Fibroblast of lung (primary cell): ENCODE data around the gene DOK6. TPM values are rescaled to one million over a fixed set of nuclear protein-coding genes. Genes with fewer than 3 reads are reported as not detected.

Experiments used
- DNase-seq, 2 donors: peaks; one replicate each; pipeline versions ENCODE4 v3.0.0 to v3.0.0-alpha.2; 2010; ENCODE audit warnings: low read depth in 2 of 2
- H2AFZ ChIP-seq: 2 replicates; pipeline ENCODE4 v1.5.1; 2012; ENCODE audit warnings: low read length, control low read depth, inconsistent platforms
- H3K27ac ChIP-seq: 2 replicates; pipeline ENCODE4 v1.5.1; 2011; ENCODE audit warnings: low read length, control low read depth; ENCODE audit not compliant: insufficient read depth
- H3K27me3 ChIP-seq: 2 replicates; pipeline ENCODE4 v1.5.1; 2011; ENCODE audit warnings: mild to moderate bottlenecking, low read length; ENCODE audit not compliant: control insufficient read depth, insufficient read depth
- H3K36me3 ChIP-seq: 2 replicates; pipeline ENCODE4 v1.5.1; 2011; ENCODE audit warnings: low read length; ENCODE audit not compliant: control insufficient read depth, insufficient read depth
- H3K4me1 ChIP-seq: 2 replicates; pipeline ENCODE4 v1.5.1; 2011; ENCODE audit warnings: low read length; ENCODE audit not compliant: control insufficient read depth, insufficient read depth; ENCODE audit errors: extremely low read depth
- H3K4me2 ChIP-seq: 2 replicates; pipeline ENCODE4 v1.5.1; 2011; ENCODE audit warnings: low read length, control low read depth; ENCODE audit not compliant: insufficient read depth; ENCODE audit errors: extremely low read depth
- H3K4me3 ChIP-seq, 4 experiments: fragments of 200-600 bp in 1 of 4; sonication (generic) in 1 of 4; replicated peaks in 1 of 4; 2 replicates each; pipeline ENCODE4 v1.5.1; 2011 to 2016; ENCODE audit warnings: low read length in 4 of 4, low read depth in 3 of 4, mild to moderate bottlenecking in 3 of 4, control low read depth in 2 of 4, inconsistent platforms in 1 of 4, mixed read lengths in 1 of 4; ENCODE audit not compliant: insufficient read depth in 1 of 4; ENCODE audit errors: control extremely low read depth in 1 of 4
- H3K79me2 ChIP-seq: 2 replicates; pipeline ENCODE4 v1.5.1; 2012; ENCODE audit warnings: mild to moderate bottlenecking, low read length, inconsistent platforms; ENCODE audit not compliant: control insufficient read depth, insufficient read depth
- H3K9ac ChIP-seq: 2 replicates; pipeline ENCODE4 v1.5.1; 2011; ENCODE audit warnings: mild to moderate bottlenecking, low read length, control low read depth; ENCODE audit not compliant: insufficient read depth
- H3K9me3 ChIP-seq: 2 replicates; pipeline ENCODE4 v1.5.1; 2012; ENCODE audit warnings: low read depth, low read length; ENCODE audit not compliant: control insufficient read depth, insufficient read depth
- H4K20me1 ChIP-seq: 2 replicates; pipeline ENCODE4 v1.5.1; 2011; ENCODE audit warnings: low read length; ENCODE audit not compliant: control insufficient read depth, insufficient read depth; ENCODE audit errors: extremely low read depth
- EZH2 ChIP-seq: IDR thresholded peaks from 2 replicates; pipeline ENCODE4 v1.5.1; 2012; ENCODE audit warnings: low read length, control low read depth, mild to moderate bottlenecking; ENCODE audit errors: missing control alignments
- polyA plus RNA-seq, 2 donors: library from polyadenylated mRNA; depleted of rRNA in 1 of 2; stranded (reverse) in 1 of 2; unstranded in 1 of 2; fragments of >200 nt; gene quantifications; 2 replicates each; pipeline ENCODE4 v1.2.1, GENCODE V29; 2011 to 2012; ENCODE audit warnings: missing spikeins in 1 of 2
- total RNA-seq: library from RNA; depleted of rRNA; stranded (reverse); fragments of >200 nt; gene quantifications from 2 replicates; pipeline ENCODE4 v1.2.1, GENCODE V29; 2014
- TF ChIP-seq, protein P1 (sequence below), 2 donors: IDR thresholded peaks in 1 of 2; conservative IDR thresholded peaks in 1 of 2; 1 replicate in 1 of 2; 2 replicates in 1 of 2; pipeline ENCODE4 v1.5.1; 2011 to 2012; ENCODE audit warnings: low read length in 2 of 2, control low read depth in 1 of 2, inconsistent platforms in 1 of 2, low read depth in 1 of 2, mild to moderate bottlenecking in 1 of 2

Gene DOK6
- total and polyA plus RNA-seq, 2 donors (not counting 1 experiment from before 2014, with no cell fraction given), result 4.0 to 7.8 TPM

DNA sequence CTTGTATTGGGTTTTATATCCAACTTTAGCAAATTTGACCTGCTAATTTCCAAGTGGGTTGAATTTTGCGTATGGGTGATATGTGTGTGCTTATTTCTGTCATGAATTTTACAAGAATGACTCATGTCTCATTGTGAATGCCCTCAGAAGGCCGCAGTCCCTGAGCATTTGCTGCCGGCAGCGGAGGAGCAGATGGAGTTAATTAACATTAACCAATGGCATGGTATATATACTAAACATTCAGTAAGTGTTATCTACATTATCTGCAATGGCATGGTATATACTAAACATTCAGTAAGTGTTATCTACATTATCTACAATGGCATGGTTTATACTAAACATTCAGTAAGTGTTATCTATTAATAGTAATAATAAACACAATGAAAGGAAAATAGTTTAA lies 90.1 kb downstream of the DOK6 start:
- H4K20me1 ChIP-seq, result no peaks in the 10 kb centered on the region
- H3K27ac ChIP-seq, result no peak overlapping the region
- H3K9ac ChIP-seq, result no peak overlapping the region
- H3K36me3 ChIP-seq, result no peaks in the 10 kb centered on the region
- H2AFZ ChIP-seq, result no peak overlapping the region
- TF ChIP-seq, protein P1, sequence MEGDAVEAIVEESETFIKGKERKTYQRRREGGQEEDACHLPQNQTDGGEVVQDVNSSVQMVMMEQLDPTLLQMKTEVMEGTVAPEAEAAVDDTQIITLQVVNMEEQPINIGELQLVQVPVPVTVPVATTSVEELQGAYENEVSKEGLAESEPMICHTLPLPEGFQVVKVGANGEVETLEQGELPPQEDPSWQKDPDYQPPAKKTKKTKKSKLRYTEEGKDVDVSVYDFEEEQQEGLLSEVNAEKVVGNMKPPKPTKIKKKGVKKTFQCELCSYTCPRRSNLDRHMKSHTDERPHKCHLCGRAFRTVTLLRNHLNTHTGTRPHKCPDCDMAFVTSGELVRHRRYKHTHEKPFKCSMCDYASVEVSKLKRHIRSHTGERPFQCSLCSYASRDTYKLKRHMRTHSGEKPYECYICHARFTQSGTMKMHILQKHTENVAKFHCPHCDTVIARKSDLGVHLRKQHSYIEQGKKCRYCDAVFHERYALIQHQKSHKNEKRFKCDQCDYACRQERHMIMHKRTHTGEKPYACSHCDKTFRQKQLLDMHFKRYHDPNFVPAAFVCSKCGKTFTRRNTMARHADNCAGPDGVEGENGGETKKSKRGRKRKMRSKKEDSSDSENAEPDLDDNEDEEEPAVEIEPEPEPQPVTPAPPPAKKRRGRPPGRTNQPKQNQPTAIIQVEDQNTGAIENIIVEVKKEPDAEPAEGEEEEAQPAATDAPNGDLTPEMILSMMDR (conservative IDR thresholded peaks at IDR 0.05 in 1 of 2, IDR thresholded peaks at IDR 0.05 in 1 of 2; ENCODE audit: low read depth in 1 of 2, low read length in 2 of 2), result no peak
- no peak for TF ChIP-seq EZH2
- no peak overlapping the region for H3K4me3 ChIP-seq
- no peaks in the 10 kb centered on the region for H3K79me2 ChIP-seq
- H3K27me3 ChIP-seq, result no peaks in the 10 kb centered on the region
- H3K4me2 ChIP-seq, result peak overlapping the region; percentile 66
- no peaks in the 10 kb centered on the region for H3K9me3 ChIP-seq
- peak; percentile 81 to 86 for DNase-seq
- H3K4me1 ChIP-seq, result peaks cover 6% of the 10 kb centered on the region

DNA sequence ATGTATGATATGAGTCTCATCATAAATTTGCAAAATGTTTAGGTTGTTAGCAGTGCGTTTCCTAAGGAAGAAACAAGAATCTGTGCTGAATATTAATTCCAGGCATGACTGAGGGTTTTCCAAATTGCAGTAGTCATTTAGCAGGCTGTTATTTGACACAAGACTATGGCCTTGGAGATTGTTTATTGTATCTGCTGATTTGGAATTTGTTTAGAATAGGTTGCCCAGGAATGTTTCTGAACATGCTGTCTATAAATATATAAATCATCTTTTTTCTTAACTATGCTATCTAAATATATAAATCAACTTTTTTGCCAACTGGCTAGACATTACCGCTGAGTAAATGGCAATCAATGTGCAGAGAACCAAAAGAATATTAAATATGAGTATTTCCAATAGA lies 90.9 kb downstream of the DOK6 start:
- H3K4me3 ChIP-seq, result no peak overlapping the region
- H3K36me3 ChIP-seq, result no peaks in the 10 kb centered on the region
- H2AFZ ChIP-seq, result no peak overlapping the region
- no peak overlapping the region for H3K9ac ChIP-seq
- H3K4me2 ChIP-seq, result peak overlapping the region; percentile 13
- no peak overlapping the region for H3K27ac ChIP-seq
- no peak for DNase-seq
- no peaks in the 10 kb centered on the region for H3K79me2 ChIP-seq
- H4K20me1 ChIP-seq, result no peaks in the 10 kb centered on the region
- TF ChIP-seq, protein P1 (conservative IDR thresholded peaks at IDR 0.05 in 1 of 2, IDR thresholded peaks at IDR 0.05 in 1 of 2; ENCODE audit: low read depth in 1 of 2, low read length in 2 of 2), result no peak
- TF ChIP-seq EZH2, result no peak
- peaks cover 6% of the 10 kb centered on the region for H3K4me1 ChIP-seq
- H3K27me3 ChIP-seq, result no peaks in the 10 kb centered on the region
- H3K9me3 ChIP-seq, result no peaks in the 10 kb centered on the region

DNA sequence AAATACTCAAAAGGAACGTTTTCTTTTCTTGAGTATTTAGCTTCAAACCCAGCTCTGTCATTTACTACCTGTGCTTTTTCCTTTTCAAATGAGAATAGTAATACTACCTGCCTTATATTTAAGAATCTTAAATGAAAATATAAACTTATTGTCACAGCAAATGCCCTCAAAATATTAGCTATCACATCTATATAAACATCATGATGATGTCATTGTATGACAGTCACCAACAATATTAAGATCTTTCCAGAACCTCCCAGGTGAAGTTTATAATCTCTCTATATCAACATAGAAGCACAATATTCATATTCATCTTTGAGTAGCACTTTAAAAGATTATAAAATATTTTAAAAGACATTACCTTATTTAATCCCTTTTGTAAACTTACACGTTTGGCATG lies 92.2 kb downstream of the DOK6 start:
- Histone ChIP-seq H3K4me1 (peaks cover 4% of the 10 kb centered on the region), H4K20me1 (no peaks in the 10 kb centered on the region), H3K27ac (no peak overlapping the region), H3K4me3 (no peak overlapping the region), H2AFZ (no peak overlapping the region), H3K9me3 (no peaks in the 10 kb centered on the region), H3K9ac (no peak overlapping the region), H3K4me2 (no peak overlapping the region), H3K27me3 (no peaks in the 10 kb centered on the region), H3K79me2 (no peaks in the 10 kb centered on the region), H3K36me3 (no peaks in the 10 kb centered on the region)
- TF ChIP-seq EZH2, result no peak
- TF ChIP-seq, protein P1 (conservative IDR thresholded peaks at IDR 0.05 in 1 of 2, IDR thresholded peaks at IDR 0.05 in 1 of 2; ENCODE audit: low read depth in 1 of 2, low read length in 2 of 2), result no peak
- no peak for DNase-seq
